OCI-LY7 (cell line): Measurements from ENCODE around the gene LGI4. TPM values are rescaled to one million over a fixed set of nuclear protein-coding genes. Genes with fewer than 3 reads are reported as not detected.

Experiments used
- BruUV-seq: library from RNA; stranded (reverse); fragments of 400-500 nt; replicated peaks from 2 replicates; lab custom pipeline; 2021; lab: Mats Ljungman, UMichigan
- CTCF ChIA-PET: fragments of 300-600 bp; sonication (Branson Sonifier 250); formaldehyde crosslinking; loops from one replicate; lab custom pipeline; 2022; ENCODE audit warnings: antibody characterized with exemption; ENCODE audit not compliant: unreplicated experiment; lab: Charles Lee
- POLR2A ChIA-PET: fragments of 300-600 bp; sonication (Branson Sonifier 250); formaldehyde crosslinking; loops from one replicate; lab custom pipeline; 2022; ENCODE audit warnings: antibody characterized with exemption; lab: Charles Lee
- DNase-seq: peaks from one replicate; pipeline ENCODE4 v3.0.0-alpha.2; 2015; ENCODE audit warnings: low spot score
- H2AFZ ChIP-seq: fragments of 200-600 bp; sonication (generic), shearing (Covaris generic); 2 replicates; pipeline ENCODE4 v1.6.1; 2014; ENCODE audit warnings: mild to moderate bottlenecking, antibody characterized with exemption, low read length, moderate library complexity
- H3K27ac ChIP-seq: fragments of 200-600 bp; sonication (generic); 2 replicates; pipeline ENCODE4 v1.5.1; 2014; ENCODE audit warnings: mixed run types, low read depth, mild to moderate bottlenecking, moderate library complexity, low read length, inconsistent platforms; ENCODE audit not compliant: poor library complexity, severe bottlenecking
- H3K36me3 ChIP-seq: fragments of 200-600 bp; sonication (generic); 2 replicates; pipeline ENCODE4 v1.6.1; 2014; ENCODE audit warnings: mild to moderate bottlenecking, antibody characterized with exemption, low read length, moderate library complexity, mixed read lengths; ENCODE audit not compliant: insufficient read depth
- H3K4me1 ChIP-seq: fragments of 200-600 bp; sonication (generic); 2 replicates; pipeline ENCODE4 v1.5.1; 2014; ENCODE audit warnings: mild to moderate bottlenecking, low read length; ENCODE audit not compliant: insufficient read depth, poor library complexity, severe bottlenecking
- H3K4me2 ChIP-seq: fragments of 200-600 bp; sonication (generic); 2 replicates; pipeline ENCODE4 v1.6.1; 2014; ENCODE audit warnings: mild to moderate bottlenecking, low read length
- H3K4me3 ChIP-seq: fragments of 200-600 bp; sonication (generic); 2 replicates; pipeline ENCODE4 v1.5.1; 2014; ENCODE audit warnings: mild to moderate bottlenecking, low read depth, low read length; ENCODE audit not compliant: poor library complexity, severe bottlenecking
- H3K79me2 ChIP-seq: fragments of 200-600 bp; sonication (generic); 2 replicates; pipeline ENCODE4 v1.6.1; 2016; ENCODE audit warnings: low read depth, mild to moderate bottlenecking, low read length, moderate library complexity, mixed read lengths; ENCODE audit not compliant: insufficient read depth
- H3K9me2 ChIP-seq: fragments of 200-600 bp; sonication (generic); 2 replicates; pipeline ENCODE4 v1.6.1; 2016; ENCODE audit warnings: mild to moderate bottlenecking, low read length, mixed read lengths; ENCODE audit not compliant: insufficient read depth
- H3K9me3 ChIP-seq: fragments of 200-600 bp; sonication (generic); 2 replicates; pipeline ENCODE4 v1.6.1; 2014; ENCODE audit warnings: mild to moderate bottlenecking, mixed run types, low read length, mixed read lengths
- H4K20me1 ChIP-seq: fragments of 200-600 bp; sonication (generic); 2 replicates; pipeline ENCODE4 v1.6.1; 2014; ENCODE audit warnings: mild to moderate bottlenecking, antibody characterized with exemption, low read length, moderate library complexity, mixed read lengths; ENCODE audit not compliant: insufficient read depth
- CTCF ChIP-seq: fragments of 200-600 bp; sonication (generic); conservative IDR thresholded peaks from 2 replicates; pipeline ENCODE4 v1.5.1; 2014; ENCODE audit warnings: mild to moderate bottlenecking, antibody characterized with exemption, low read length, moderate library complexity, mixed read lengths
- EZH2phosphoT487 ChIP-seq: fragments of 200-600 bp; sonication (generic); IDR thresholded peaks from 2 replicates; pipeline ENCODE4 v1.6.1; 2018; ENCODE audit warnings: low read depth, borderline replicate concordance, mild to moderate bottlenecking, mixed run types, antibody characterized with exemption, low read length, moderate library complexity, mixed read lengths
- intact Hi-C: fragments of 100-400 bp; cut with micrococcal nuclease; formaldehyde crosslinking; loops from one replicate; pipeline ENCODE4 v1.10.0; 2022; ENCODE audit not compliant: unreplicated experiment
- total RNA-seq, 2 experiments: library from RNA; depleted of rRNA in 1 of 2; stranded (reverse); fragments of >200 nt in 1 of 2; shearing (Covaris generic) in 1 of 2; gene quantifications; 2 replicates each; pipeline ENCODE4 v1.2.3, GENCODE V29; 2014 to 2022

Gene LGI4
- total RNA-seq, 2 experiments from 2014 or later: 0.28 to 5.9 TPM

- Histone ChIP-seq H3K36me3 (peaks cover 88% of the 10 kb centered on the region), H3K9me2 (no peaks in the 10 kb centered on the region), H3K4me2 (no peak overlapping the region), H3K9me3 (peaks cover 20% of the 10 kb centered on the region; the same call in 1 of the 2 replicates), H3K27ac (no peak overlapping the region), H2AFZ (no peak overlapping the region), H3K79me2 (no peaks in the 10 kb centered on the region), H4K20me1 (no peaks in the 10 kb centered on the region), H3K4me1 (no peaks in the 10 kb centered on the region), H3K4me3 (no peak overlapping the region)
- CTCF ChIA-PET: no interaction called here
- intact Hi-C loops: no loop called here
- DNase-seq: no peak
- POLR2A ChIA-PET: interaction anchor here (0.7 kb wide), 1 partner anchor 1055 kb away, joined by 3 read pairs; no protein-coding TSS in a partner anchor
- TF ChIP-seq CTCF (no peak), EZH2phosphoT487 (no peak)
- BruUV-seq: no TSS peak
Observed at GRCh38 chr19:35166100-35167063, 31.5 kb upstream of the LGI4 start.

GRCh38 chr19:35165200-35166058 is 30.6 kb upstream of the LGI4 start:
- Histone ChIP-seq H3K4me3 (no peak overlapping the region), H3K4me1 (no peaks in the 10 kb centered on the region), H4K20me1 (no peaks in the 10 kb centered on the region), H3K4me2 (no peak overlapping the region), H3K27ac (no peak overlapping the region), H3K9me2 (no peaks in the 10 kb centered on the region), H3K79me2 (no peaks in the 10 kb centered on the region), H3K9me3 (peaks cover 20% of the 10 kb centered on the region; the same call in 1 of the 2 replicates), H3K36me3 (peaks cover 91% of the 10 kb centered on the region), H2AFZ (no peak overlapping the region)
- no peak for TF ChIP-seq EZH2phosphoT487
- TF ChIP-seq CTCF: no peak
- ChIA-PET POLR2A (interaction anchor here (0.6 kb wide), 1 partner anchor 15 kb away, joined by 3 read pairs; no protein-coding TSS in a partner anchor), CTCF (no interaction called here)
- no TSS peak for BruUV-seq
- intact Hi-C loops: no loop called here
- DNase-seq: no peak
